ENCODE results near the gene GIT2.

The GIT2 gene

DNA sequence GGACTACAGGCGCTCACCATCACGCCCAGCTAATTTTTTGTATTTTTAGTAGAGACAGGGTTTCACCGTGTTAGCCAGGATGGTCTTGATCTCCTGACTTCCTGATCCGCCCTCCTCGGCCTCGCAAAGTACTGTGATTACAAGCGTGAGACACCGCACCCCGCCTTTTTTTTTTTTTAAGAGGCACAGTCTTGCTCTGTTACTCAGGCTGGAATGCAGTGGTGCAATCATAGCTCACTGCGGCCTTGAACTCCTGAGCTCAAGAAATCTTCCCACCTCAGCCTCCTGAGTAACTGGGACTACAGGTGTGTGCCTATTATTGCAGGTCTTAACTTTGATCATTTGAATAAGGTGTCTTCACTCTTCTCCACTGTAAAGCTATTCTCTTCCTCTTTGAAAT is 110.6 kb downstream of the GIT2 start:
- no peak for DNase-seq

DNA sequence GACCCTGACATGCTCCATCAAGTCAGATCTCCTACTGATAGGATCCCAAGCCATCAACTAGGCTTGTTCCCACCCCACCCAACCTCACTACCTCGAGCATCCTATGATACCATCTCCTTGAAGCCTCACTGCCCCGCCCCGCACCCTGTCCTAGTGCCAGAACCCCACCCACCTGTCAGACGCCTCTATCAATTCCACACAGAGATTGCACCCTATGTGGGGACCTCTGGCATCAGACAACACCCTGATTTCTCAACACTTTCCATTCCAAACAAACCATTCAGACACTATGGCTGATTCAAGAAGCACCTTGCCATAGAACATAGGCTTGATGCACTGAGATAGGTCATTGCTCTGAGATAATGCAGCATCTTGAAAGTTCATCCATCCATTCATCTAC is 112.7 kb downstream of the GIT2 start:
- no peak for DNase-seq

DNA sequence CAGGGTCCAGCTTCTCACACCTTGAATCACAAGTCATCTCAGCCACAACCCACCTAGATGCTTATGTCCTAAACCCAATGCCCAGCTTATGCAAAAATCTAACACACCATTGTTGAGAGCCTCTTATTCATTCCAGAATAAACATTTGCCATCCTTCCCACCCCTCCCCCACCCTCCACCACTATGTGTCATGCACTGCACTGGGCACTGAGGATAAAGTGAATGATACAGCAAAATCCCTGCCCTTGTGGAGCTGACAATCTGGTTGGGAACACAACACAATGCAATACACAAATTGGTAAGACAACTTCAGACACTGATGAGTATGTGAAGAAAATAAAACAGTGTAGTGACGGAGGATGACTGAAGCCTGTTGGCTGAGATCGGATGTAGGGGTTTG is 114.4 kb downstream of the GIT2 start:
- DNase-seq, result no peak

DNA sequence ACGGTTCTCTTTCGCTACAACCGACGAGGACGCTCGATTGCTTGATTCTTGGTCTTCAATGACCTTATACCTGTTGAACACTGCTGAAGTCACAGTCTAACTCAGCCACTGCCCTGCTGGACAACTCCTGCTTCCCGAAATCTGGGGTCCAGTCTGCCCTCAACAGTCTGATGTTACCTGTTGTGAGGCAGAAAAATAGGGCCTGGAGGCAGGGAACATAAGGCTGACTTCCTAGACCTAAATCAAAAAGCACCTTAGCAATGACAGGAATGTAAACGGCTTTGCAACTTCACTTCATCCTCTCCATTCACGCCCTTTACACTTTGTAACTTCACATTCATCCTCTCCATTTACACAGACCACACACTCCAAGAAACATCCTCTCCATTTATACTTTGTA is 115.2 kb downstream of the GIT2 start:
- DNase-seq, result no peak

DNA sequence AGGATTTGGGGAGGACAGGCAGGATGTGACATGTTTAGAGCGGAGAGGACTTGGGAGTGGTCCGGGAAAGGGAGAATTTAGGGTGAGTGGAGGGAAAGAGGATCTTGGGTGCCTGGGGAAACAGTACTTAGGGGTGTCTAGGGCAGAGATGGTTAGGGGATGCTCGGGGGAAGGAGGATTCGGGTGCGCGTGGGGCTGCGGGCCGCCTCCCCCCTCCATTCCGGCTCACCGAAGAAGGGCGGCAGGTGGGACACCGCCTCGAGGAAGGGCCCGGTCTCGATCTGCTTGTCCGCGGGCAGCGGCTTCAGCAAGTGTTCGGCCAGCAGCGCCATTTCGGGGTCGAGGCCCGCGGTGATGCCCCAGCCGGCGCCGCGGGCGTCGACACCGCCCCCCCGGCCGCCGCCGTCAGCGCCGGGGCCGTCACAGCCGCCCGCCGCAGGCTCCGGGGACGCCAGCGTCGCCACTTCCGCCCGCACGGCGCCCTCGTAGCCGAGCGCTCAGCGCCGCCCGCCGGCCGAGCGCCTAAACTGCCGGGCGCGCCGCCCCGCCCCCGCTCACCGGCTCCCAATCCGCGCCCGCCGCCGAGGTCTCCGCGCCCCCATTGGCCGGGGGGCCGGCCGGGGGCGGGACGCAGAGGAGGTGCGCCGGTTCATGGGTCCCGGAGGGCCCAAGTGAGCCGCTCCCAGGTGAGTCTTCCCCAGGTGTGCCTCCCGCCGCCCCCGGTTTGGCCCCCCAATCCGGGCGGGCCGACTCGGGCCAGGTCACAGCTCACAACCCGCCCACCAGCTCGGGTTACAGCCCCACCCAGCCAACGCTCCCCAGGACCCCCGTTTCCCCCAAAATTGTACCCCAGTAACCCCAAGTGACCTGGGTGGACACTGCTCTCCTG is 115.9 kb downstream of the GIT2 start, which contains the start of gene GLTP:
TSS of gene GLTP (minus strand) at position 499 of the 889 bp plus-strand sequence. CDS start at position 332, 167 bp downstream.
- peak; percentile 85 for DNase-seq

Measured in NCI-H146 (cell line).